MCF 10A (cell line): Measurements from ENCODE around the gene MUS81. TPM values are rescaled to one million over a fixed set of nuclear protein-coding genes. Genes with fewer than 3 reads are reported as not detected.

ENCODE experiments used
- BruUV-seq: library from RNA; stranded (reverse); fragments of 400-500 nt; replicated peaks from 2 replicates; lab custom pipeline; 2021; lab: Mats Ljungman, UMichigan
- CTCF ChIA-PET: fragments of 300-600 bp; sonication (Branson Sonifier 250); formaldehyde crosslinking; extraction: SDS; loops from one replicate; lab custom pipeline; 2021; ENCODE audit warnings: antibody characterized with exemption, inconsistent platforms; lab: Yijun Ruan, JAX
- POLR2A ChIA-PET: fragments of 300-600, 350-650 bp; sonication (Branson Sonifier 250); formaldehyde crosslinking; extraction: SDS; loops from one replicate; lab custom pipeline; 2020; ENCODE audit warnings: antibody characterized with exemption, inconsistent platforms; lab: Yijun Ruan, JAX
- DNase-seq: peaks from one replicate; pipeline ENCODE4 v3.0.0-alpha.2; 2018; ENCODE audit not compliant: unreplicated experiment
- H3K27ac Mint-ChIP-seq: one replicate; pipeline ENCODE4 v1.8.0; 2022; ENCODE audit warnings: mild to moderate bottlenecking, low read depth, mixed read lengths; ENCODE audit not compliant: unreplicated experiment
- H3K27me3 Mint-ChIP-seq: one replicate; pipeline ENCODE4 v1.8.0; 2022; ENCODE audit warnings: mixed read lengths; ENCODE audit not compliant: insufficient read depth, unreplicated experiment
- H3K36me3 Mint-ChIP-seq: one replicate; pipeline ENCODE4 v1.8.0; 2022; ENCODE audit warnings: mild to moderate bottlenecking, moderate library complexity, mixed read lengths; ENCODE audit not compliant: insufficient read depth, unreplicated experiment
- H3K4me1 Mint-ChIP-seq: one replicate; pipeline ENCODE4 v1.8.0; 2022; ENCODE audit warnings: mixed read lengths; ENCODE audit not compliant: insufficient read depth, unreplicated experiment
- H3K4me3 Mint-ChIP-seq: one replicate; pipeline ENCODE4 v1.8.0; 2022; ENCODE audit warnings: mild to moderate bottlenecking, moderate library complexity, mixed read lengths; ENCODE audit not compliant: unreplicated experiment
- H3K9me3 Mint-ChIP-seq: one replicate; pipeline ENCODE4 v1.8.0; 2022; ENCODE audit warnings: mixed read lengths; ENCODE audit not compliant: unreplicated experiment
- intact Hi-C: fragments of 100-400 bp; cut with micrococcal nuclease; formaldehyde crosslinking; loops from 2 replicates; pipeline ENCODE4 v1.14.1; 2022
- total RNA-seq: library from RNA; stranded (reverse); gene quantifications from 2 replicates; pipeline ENCODE4 v1.2.3, GENCODE V29; 2022
- TF ChIP-seq, protein P1 (sequence below): fragments of 200-600 bp; IDR thresholded peaks from one replicate; pipeline ENCODE4 v1.8.0; 2022; ENCODE audit warnings: antibody characterized with exemption, mild to moderate bottlenecking; ENCODE audit not compliant: unreplicated experiment

Gene MUS81
- total RNA-seq, 1 experiment from 2014 or later = 77.6 TPM

DNA sequence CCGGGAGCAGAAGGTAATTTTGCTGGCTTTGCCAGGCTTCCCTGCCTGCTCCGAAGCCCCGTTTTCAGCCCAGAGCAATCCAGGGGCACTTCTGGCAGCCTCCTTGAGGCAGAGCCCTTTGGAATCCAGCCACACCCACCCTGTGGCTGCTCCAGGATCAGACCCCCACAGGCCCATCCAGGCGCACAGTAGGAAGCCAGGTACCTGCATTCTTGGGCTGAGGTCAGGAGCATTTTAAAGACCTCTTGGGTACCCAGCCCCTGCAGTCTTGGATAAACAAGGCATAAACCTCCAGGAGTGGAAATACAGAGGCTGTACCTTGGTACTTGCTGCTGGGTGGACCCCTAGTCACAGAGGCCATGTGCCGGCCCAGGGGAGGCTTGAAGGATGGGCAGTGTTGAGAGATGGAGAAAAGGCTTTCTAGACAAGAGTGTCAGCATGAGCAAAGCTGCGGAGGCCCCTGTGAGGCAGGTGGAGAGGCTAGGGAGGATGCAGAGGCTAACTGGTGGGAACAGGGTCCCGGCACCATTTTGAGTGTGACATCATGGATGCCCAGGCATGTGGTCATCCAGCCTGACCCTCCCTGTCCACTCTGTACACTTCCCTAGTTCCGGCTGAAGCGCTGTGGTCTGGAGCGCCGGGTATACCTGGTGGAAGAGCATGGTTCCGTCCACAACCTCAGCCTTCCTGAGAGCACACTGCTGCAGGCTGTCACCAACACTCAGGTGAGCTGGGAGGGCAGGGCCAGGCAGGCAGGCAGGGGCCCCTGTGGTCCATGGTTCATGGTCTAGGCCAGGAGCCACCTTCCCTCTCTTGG, 3.9 kb downstream of the MUS81 start:
- Mint-ChIP-seq H3K4me3 (no peak overlapping the region), H3K36me3 (peaks cover 38% of the 10 kb centered on the region), H3K4me1 (peaks cover 20% of the 10 kb centered on the region), H3K27me3 (no peaks in the 10 kb centered on the region), H3K27ac (no peak overlapping the region), H3K9me3 (no peaks in the 10 kb centered on the region)
- intact Hi-C loops = no loop called here
- CTCF ChIA-PET = interaction anchor here (0.5 to 1.0 kb wide), 5 partner anchors 37 to 258 kb away, joined by 3 to 5 read pairs (median 3); partner anchors contain the start of gene FOSL1
- TF ChIP-seq, protein P1, sequence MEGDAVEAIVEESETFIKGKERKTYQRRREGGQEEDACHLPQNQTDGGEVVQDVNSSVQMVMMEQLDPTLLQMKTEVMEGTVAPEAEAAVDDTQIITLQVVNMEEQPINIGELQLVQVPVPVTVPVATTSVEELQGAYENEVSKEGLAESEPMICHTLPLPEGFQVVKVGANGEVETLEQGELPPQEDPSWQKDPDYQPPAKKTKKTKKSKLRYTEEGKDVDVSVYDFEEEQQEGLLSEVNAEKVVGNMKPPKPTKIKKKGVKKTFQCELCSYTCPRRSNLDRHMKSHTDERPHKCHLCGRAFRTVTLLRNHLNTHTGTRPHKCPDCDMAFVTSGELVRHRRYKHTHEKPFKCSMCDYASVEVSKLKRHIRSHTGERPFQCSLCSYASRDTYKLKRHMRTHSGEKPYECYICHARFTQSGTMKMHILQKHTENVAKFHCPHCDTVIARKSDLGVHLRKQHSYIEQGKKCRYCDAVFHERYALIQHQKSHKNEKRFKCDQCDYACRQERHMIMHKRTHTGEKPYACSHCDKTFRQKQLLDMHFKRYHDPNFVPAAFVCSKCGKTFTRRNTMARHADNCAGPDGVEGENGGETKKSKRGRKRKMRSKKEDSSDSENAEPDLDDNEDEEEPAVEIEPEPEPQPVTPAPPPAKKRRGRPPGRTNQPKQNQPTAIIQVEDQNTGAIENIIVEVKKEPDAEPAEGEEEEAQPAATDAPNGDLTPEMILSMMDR = no peak
- BruUV-seq = no TSS peak
- POLR2A ChIA-PET = interaction anchor here (0.7 kb wide), 1 partner anchor 98 kb away, joined by 3 read pairs; the partner anchor contains the start of gene SART1
- DNase-seq = no peak

DNA sequence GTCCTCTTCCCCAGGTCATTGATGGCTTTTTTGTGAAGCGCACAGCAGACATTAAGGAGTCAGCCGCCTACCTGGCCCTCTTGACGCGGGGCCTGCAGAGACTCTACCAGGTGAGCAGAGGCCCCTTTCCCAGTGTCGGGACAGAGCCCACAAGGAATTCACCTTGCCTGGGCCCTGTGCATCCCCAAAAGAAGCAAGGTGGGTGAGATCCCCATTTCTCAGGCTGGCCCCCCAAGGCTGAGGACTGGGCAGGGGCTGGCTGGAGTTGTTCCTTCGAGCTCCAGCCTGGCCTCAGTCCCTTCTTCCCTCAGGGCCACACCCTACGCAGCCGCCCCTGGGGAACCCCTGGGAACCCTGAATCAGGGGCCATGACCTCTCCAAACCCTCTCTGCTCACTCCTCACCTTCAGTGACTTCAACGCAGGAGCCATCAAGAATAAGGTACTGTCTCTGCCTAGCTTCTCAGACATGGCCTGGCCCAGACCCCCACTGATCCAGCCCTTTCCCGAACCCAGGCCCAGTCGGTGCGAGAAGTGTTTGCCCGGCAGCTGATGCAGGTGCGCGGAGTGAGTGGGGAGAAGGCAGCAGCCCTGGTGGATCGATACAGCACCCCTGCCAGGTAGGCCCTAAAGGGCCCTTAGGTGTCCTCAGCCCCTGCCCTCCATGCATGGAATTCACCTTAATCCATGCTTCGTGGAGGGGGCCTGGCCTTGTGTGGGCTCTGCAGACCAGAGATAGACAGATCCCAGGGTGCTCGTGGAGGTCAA, 4.7 kb downstream of the MUS81 start:
- Mint-ChIP-seq H3K4me1 (peaks cover 17% of the 10 kb centered on the region), H3K4me3 (no peak overlapping the region), H3K27ac (no peak overlapping the region), H3K27me3 (no peaks in the 10 kb centered on the region), H3K9me3 (no peaks in the 10 kb centered on the region), H3K36me3 (peaks cover 38% of the 10 kb centered on the region)
- no TSS peak for BruUV-seq
- ChIA-PET CTCF (interaction anchor here (1.0 kb wide), 1 partner anchor 36 kb away, joined by 4 read pairs; the partner anchor contains the start of gene FOSL1), POLR2A (no interaction called here)
- no peak for DNase-seq
- intact Hi-C loops = no loop called here
- TF ChIP-seq, protein P1 = no peak

DNA sequence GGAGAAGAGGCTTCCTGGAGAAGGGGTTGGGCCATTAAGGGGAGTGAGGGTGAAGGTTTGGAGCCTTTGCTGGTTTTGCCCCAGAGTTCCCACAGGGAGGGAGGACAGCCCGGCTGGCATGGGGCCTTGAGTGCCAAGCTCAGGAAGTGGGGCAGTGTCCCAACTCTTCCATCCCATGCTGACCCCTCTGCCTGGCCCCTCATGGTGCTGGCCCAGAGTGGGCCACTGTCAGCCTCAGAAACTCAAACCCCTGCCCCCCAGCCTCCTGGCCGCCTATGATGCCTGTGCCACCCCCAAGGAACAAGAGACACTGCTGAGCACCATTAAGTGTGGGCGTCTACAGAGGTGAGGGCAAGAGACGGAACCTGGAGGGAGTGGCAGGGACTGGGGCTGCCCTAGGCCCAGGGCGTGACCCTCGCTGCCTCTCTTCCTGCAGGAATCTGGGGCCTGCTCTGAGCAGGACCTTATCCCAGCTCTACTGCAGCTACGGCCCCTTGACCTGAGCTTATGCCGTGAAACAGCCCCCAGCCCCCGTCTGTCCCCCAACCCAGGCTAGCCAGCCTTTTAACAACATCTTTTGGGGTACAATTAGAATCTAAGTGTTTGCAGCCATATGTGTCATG, 5.4 kb downstream of the MUS81 start:
- peaks cover 13% of the 10 kb centered on the region for H3K4me1 Mint-ChIP-seq
- POLR2A ChIA-PET = no interaction called here
- no peak overlapping the region for H3K4me3 Mint-ChIP-seq
- TF ChIP-seq, protein P1 = no peak
- H3K9me3 Mint-ChIP-seq = no peaks in the 10 kb centered on the region
- no peak overlapping the region for H3K27ac Mint-ChIP-seq
- CTCF ChIA-PET = no interaction called here
- intact Hi-C loops = no loop called here
- no peak for DNase-seq
- BruUV-seq = no TSS peak
- H3K36me3 Mint-ChIP-seq = peaks cover 38% of the 10 kb centered on the region
- no peaks in the 10 kb centered on the region for H3K27me3 Mint-ChIP-seq
